Forelimb muscle (tissue), 1 donor: ENCODE results near the gene TRAPPC3L. TPM values are rescaled to one million over a fixed set of nuclear protein-coding genes. Genes with fewer than 3 reads are reported as not detected.

Experiments used
- DNase-seq: peaks from one replicate; pipeline ENCODE4 v3.0.0-alpha.2; 2013; ENCODE audit warnings: low read depth
- polyA plus RNA-seq: library from polyadenylated mRNA; unstranded; fragments of 120-200 nt; gene quantifications from one replicate; pipeline ENCODE4 v1.2.1, GENCODE V29; 2013; ENCODE audit not compliant: insufficient read length

TRAPPC3L gene
- polyA plus RNA-seq, 1 donor: 0.09 TPM

DNA sequence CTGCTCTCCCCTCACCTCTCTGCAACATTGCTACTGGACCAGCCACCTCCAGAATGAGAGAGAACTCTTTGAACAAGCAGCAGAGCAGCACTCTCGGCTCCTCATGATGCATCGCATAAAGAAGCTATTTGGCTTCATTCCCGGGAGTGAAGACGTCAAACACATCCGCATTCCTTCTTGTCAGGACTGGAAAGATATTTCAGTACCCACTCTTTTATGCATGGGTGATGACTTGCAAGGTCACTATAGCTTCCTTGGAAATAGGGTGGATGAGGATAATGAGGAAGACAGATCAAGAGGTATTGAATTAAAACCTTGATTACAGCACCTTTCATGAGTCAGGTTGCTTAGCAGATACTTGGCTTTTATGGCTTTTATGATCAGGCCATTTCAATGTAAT lies 12.4 kb upstream of the TRAPPC3L start:
- no peak for DNase-seq

DNA sequence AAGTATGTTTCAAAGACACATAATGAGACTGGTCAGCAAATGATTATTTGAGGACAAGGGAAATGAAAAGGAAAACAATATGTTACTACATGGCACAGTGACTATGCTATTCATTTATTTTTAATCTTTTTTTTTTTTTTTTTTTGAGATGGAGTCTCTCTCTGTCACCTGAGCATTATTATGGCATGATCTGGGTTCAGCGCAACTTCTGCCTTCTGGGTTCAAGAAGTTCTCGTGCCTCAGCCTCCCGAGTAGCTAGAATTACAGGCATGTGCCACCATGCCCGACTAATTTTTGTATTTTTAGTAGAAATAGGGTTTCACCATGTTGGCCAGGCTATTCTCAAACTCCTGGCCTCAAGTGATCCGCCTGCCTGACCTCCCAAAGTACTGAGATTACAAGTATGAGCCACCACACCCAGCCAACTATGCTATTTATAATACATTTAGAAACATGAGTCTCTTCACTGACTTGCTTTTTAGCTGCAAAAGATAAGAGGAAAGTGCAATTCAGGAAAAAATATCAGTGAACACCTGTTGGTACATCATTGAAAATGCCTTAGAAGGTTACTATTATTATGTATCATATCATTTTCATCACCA lies 11.4 kb upstream of the TRAPPC3L start:
- DNase-seq: no peak

DNA sequence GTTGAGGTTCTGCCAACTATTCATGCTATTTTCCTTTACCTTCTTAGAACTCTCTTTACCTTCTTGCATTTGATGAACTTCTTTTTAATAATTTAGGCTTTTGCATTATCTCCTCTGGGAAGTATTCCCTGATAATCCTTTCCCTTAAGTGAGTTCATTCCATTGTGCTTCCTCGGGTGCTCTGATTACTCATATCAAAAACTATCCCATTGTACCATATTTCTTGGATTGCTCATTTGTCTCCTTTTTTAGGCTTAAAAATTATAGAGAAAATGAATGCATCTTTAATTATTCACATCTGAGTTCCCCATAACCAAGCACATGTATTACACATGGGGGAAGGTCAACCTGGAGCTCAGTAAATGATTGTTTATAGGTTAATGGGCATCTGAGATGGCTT lies 10.6 kb upstream of the TRAPPC3L start:
- no peak for DNase-seq

DNA sequence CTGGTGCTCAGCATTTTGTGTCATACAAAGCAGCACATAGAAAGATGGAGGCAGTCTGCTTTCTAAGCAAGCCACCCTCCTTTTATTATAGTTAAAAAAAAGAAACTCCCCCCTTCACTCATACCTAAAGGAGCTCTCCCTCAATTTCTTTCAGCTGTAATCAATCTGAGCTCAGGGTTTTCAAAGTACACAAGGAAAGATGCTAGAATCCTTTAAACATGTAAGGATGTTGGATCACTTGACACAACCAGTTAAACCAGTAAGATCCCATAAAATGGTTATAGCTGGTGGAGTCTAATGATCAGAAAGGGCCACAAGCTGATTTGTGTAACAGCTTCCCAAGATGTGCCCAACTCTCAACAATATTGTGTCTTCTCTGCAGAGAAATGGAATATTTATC lies 8.0 kb upstream of the TRAPPC3L start, which contains the start of gene CALHM4:
TSS of gene CALHM4 (plus strand) at position 301 of the 400 bp plus-strand sequence. CDS start at position 344, 43 bp downstream.
- no peak for DNase-seq

DNA sequence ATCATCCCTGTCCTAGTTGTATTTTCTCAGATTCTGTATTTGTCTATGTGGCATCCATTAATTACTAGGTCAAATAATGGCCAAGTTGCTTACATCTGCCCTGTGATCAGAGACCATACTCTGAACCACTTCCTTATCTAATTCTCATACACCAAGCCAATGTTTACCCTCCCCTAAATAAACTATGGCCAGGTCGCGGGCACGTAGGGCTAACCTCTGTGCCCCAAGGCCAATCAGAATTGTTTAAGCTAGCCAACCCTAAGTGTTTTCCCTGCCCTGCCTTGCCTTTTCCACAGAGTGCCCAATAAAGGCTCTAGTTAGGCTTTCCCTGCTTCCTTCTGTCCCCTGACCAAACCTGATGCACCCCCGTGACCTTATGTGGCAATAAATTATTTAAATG lies 5.3 kb upstream of the TRAPPC3L start:
- no peak for DNase-seq

DNA sequence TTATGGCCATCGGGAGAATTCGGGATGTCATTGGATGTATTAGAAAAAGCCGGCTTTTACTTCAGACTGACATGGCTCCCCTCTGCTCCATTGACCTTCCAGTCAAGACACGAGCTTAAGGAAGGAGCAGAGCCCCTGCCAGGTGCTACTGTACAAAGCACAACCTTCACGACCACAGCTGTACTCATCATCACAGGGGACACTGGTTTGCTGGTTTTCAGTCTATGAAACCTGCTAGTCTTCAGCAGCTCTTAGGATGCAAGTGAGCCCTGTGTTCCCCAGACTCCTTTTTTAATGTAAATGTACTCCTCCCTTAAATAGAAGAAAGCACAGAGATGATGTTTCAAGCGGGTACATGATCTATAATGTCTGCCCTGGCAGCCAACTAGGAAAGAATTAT lies 1.9 kb upstream of the TRAPPC3L start:
- no peak for DNase-seq

DNA sequence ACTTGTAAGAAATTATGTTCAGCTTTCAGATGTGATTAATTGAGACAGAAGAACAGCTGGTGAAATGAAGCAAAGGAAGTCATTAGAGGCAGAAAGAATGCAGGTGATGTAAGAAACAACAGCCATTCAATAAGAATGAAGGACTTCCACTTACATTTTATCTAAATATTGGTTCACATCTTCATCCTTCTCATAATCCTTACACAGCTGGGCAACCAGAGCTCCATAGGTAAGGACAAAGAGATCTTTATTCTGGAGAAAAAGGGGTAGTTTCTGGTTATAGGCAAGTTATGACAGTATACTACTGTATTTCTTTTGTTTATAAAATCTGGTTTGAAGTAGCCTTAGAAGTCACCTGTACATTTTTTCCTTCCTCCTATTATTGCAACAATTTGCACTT lies 2.3 kb downstream of the TRAPPC3L start:
- DNase-seq: no peak

DNA sequence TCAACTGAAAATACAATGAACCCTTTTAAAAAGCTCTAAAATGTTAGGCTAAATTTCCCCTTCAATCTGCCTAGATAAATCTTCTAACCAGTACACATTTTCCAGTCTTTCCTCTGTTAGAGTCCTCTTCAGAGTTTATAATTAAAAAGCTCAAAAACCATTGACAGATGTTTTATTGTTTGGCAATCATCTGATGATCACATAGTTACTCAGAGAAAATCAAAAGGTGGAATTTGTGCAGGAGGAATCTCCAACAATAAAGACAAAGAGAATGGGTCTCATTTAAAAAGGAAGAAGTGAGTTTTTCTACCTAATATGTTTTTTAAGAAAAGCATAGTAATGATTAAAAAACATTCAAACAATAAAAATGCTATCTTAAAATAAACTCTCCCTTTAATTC lies 3.1 kb downstream of the TRAPPC3L start:
- DNase-seq: no peak

DNA sequence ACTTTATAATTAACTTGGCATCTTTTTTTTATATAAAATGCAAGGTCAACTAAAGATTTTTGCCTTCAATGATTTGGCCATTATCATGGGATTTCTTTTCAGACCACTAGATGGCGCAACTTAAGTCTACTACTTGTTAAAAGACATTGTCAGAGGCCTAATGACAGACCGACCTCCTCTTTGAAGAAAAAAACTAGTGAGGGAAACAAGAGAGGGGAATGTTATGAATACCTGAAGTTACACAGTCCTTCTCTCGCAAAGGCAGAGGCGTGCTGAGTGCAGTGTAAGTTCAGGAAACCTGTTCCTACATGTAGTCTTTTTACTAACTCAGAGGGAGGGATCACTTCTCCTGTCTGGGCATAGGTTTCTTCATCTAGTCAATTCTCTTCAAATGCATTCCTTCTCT lies 9.3 kb downstream of the TRAPPC3L start:
- no peak for DNase-seq

DNA sequence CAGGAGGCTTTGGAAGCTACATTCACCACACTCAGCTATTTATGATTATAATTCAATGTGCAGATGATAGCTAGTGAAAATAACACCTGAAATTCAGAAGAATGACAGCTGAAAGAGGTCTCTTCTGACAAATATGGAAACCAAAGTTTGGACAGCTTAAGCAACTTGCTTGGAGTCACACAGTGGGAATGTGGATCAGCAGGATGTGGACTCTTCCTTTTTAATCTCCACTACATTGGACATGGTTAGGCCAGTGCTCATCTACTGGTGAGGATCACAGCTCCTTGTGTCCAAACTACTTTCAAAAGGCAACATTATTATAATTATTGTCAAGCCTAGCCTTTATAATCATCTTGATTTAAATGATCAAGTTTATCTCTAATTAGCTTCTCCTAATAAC lies 10.4 kb downstream of the TRAPPC3L start:
- DNase-seq: no peak

DNA sequence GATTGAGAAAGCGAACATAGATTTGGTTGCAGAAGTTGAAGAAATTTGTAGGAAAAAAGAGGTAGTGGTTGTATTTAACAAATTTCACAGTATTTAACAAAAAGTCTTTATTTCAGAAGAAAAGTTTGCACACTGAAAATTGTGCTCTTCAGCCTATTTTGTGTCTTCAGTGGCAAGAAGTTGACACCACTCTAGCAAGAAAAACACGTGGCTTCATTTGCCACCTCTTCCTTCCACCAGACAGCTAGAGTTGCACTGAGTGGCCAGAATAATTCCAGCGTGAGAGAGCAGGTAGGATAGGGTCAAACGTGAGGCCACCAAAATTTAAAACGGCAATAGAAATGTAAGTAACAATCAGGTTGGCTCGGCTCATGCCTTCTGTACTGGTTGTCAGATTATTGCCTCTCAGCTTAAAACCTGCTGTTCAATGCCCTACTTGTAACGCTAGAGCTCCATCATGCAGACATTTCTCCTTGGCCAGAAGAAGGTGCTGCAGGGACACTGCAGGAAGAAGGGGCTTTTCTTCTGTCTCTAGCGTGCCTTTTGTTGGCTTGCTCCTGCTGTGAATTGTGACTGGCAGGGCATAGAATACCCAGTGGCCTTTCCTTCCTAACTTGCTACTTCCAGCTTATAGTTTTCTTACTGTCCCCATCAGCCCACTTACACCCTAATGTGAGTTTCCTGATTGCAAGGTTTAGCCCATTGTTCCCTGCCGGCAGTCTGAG lies 12.1 kb downstream of the TRAPPC3L start:
- DNase-seq: no peak

DNA sequence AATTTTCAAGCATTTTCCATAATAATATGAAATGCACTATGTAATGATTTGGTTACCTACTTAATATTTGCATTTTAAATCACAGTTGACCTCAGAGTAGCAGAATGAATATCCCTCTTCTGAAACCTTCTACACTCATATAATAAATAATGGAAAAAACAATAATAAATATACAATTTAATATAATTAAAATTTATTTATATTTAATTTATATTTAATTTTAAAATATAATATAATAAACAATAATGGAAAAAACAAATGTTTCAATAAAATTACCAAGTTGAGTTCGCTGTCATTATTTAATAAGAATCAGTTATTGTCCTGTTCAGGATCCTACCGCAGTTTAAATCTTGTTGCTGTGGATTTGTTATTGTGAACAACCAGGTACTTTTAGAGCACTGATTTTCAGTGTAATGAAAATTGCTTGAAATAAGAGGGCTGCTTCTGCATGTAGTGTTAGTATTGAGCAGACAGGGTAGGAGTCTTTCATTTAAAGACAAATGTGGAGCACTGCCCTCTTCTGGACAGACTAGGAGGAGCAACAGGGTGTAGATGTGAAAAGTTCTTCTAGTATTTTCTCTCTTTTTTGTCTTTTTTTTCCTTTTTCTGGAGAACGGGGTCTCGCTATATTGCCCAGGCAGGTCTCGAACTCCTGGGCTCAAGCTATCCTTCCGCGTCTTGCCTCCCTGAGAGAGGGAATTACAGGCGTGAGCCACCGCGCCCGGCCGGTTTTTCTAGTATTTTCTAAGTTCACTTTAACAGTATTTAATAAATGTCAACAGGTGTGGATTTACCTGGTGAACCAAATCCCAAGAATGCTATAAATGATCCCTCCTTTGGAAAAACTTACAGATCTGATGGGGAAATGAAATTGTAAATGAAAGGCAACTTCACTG lies 13.6 kb downstream of the TRAPPC3L start:
- peak; percentile 48 for DNase-seq

DNA sequence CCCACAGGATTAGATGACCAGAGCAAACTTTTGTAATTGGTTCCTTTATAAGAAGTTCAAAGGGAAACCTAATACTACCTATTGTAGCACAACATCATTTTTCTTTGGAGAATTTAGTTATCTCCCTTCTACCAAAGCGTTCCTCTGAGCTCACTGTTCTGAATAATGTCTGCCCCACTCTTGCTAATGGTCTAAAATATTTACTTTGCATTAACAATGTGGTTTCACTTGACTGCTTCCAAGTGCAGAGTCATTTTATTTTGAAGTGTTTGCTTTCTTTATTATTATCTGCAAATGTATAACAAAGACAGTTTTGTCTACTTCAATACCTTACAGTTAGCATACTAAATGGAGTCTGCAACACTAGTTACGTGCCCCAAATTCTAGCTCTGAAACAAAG lies 15.0 kb downstream of the TRAPPC3L start:
- DNase-seq: no peak

DNA sequence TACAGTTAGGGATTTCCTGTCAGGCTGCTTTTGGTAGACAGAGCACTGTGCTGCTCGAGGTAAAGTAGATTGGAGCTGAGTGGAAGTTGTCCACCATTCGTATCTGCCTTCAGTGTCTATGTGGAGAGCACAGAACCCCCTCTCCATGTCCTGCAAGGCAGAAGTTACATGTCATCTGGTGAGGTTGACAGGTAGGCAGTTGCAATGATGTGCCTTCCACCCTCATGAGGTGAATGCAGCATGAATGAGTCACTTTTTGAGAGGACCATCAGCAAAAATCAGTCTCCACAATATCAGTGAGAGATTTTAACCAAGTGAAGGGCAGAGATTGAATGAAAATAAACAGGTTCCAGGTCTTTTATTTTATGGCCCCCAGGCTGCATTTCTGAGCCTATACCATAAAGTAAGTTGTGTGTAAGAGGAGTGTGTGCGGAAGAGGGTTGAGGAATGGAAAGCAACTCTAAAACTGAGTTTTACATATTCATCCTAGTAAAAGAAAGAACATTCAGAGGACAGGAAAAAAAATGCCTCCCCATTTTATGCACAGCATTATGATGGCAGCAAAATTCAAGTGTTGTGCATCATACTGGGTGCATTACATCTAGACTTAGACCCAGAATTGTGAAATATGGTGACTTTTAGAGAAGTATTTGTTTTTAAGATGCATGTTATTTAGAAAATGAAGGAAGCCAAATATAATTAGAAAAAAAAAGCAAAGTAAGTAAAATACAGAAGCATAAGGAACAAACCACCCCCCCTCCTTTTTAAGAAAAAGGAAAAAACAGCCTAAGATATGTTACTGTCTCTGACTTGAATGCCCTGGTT lies 15.8 kb downstream of the TRAPPC3L start:
- DNase-seq: no peak

DNA sequence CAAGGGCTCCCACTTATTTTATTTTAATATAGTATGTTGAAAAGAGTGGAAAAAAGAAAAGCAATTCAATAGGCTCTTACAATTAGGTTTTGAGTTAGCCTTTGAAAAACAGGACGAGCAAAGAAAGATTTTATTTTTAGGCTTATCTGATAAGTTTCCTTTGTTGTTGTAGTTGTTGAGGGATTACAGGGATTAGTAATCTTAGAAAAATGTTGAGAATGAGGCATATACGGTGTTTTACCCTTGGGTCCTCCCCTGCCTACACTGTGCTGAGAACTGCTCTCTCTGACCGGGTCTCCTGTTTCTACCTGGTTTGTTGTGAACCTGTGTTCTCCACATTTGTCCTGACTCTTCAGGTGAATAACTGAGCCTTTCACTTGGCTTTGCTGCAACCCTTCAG lies 16.7 kb downstream of the TRAPPC3L start:
- no peak for DNase-seq

DNA sequence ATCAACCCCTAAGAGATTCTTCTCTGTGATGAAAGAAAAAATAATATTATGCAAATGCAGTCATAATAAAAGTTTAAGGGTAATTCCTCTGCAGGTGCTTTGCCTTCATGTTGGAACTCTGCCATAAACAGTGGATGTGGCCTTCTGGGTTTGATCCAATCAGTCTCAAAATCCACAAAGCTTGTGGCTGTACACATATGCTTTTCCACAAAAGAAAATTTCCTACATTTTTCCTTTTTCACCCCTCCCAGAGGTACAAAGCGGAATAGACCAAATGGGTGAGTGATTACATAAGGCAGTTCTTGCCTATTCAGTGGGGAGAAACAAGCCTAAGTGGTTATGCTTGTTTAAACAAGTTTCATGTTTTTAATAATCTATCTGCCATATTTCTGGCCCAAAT lies 17.4 kb downstream of the TRAPPC3L start:
- no peak for DNase-seq

DNA sequence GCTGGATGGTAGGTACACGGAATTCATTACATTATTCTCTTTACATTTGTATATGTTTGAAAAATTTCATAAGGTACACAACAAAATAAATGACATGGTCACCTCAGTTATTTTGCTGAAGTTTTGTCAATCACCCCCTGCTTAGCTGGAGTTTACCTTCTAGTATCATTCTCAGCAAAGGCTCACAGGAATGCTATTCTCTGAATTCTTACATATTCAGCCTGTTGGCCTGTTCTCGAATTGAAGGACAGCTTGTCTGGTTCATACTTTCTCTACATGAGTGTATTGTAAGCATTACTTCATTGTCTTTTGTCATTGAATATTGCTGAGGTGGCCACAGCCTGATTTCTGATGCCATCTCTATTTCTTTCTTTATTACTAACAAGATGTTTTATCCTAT lies 21.2 kb downstream of the TRAPPC3L start:
- no peak for DNase-seq

DNA sequence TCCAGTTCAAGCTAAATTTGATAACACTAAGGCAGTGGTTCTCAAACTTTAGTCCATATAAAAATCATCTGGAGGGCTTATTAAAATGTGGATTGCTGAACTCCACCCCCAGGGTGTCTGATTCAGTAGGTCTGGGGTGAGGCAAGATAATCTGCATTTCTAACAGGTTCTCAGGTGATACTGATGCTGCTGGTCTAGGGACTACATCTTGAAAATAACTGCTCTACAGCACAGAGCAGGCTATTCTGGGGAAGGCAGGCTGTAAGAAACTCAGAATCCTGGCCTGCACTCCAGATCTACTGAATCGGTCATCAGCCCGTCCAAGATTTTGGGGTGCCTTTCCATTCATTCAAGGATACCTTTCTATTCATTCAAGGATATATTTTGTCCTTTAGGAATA lies 22.6 kb downstream of the TRAPPC3L start:
- no peak for DNase-seq

DNA sequence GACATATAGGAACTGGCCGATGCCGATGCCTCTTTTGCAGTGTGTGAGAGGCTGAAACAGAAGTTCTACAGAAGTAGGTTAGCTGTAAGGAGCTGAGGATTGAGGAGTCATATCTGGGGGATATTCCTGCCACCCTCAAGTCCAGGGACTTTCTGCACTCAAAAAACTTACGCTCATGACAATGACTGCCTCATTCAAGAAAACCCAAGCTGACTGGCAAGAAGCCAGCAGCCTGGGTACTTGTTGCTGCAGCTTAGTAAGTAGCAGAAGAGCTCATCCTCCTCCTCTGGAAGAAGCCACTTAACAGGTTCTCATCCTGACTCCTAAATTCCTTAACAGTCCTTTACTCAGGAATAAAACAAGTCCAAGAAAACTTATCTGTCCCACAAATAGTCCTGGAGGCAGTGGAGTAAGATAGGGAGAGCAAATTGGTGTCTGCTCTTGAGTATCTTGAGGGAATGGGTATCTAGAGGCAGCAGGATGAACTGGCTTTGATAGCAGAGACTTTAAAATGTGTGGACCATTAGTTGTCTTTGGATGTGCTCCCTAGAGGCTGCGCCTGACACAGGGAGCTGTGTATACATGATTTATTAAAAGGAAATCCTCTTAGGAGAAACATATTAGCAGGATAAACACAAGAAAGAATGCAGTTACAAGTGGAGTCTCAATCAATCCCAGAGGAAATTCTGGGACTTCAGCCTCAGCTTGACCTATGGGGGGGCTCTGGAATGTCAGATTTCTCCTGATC lies 26.7 kb downstream of the TRAPPC3L start:
- DNase-seq: no peak

DNA sequence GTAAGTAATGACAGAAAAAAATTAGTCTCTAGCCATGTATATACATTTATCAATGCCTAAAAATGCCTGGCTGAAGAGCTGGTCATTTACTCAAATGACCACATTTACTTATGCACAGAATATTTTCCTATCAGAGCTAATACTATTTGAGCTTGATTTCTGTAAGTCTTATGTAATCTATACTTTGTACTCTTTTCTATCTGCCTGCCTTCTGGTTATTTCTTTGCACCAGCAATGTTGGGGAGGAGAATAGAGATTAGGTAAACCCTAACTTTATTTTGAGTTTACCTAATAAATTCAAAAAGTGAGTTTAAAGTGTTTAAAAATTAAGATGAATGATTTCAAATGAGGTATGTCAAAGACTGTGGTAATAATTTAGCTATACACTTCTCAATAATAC lies 30.3 kb downstream of the TRAPPC3L start:
- no peak for DNase-seq

DNA sequence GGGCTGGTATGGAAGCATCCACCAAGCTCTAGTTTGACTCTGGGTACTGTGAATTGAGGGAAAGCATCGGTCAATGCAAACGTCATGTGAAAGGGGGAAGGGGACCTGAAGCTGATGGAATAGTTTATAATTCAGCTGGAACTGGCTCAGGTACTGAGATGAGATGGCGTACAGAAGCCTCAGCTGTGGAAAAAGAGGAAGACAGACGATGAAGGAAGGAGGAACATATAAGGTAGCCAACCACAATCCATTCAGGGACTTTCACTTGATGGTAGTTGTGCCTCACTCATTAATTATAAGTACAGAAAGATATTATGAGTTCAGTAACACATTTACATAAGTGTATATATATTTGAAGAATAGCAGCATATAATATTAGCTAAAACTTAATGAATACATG lies 31.4 kb downstream of the TRAPPC3L start:
- no peak for DNase-seq
